Loucy (cell line): ENCODE data around the gene FOXP1.

Source experiments
- EZH2phosphoT487 ChIP-seq: fragments of 200-600 bp; IDR thresholded peaks from 2 replicates; pipeline ENCODE4 v1.6.1; 2018; ENCODE audit warnings: antibody characterized with exemption, mild to moderate bottlenecking, moderate library complexity, borderline replicate concordance
- TF ChIP-seq, protein P1 (sequence below): fragments of 200-600 bp; sonication (generic); conservative IDR thresholded peaks from 2 replicates; pipeline ENCODE4 v1.5.1; 2014; ENCODE audit warnings: mild to moderate bottlenecking, antibody characterized with exemption, low read length

DNA sequence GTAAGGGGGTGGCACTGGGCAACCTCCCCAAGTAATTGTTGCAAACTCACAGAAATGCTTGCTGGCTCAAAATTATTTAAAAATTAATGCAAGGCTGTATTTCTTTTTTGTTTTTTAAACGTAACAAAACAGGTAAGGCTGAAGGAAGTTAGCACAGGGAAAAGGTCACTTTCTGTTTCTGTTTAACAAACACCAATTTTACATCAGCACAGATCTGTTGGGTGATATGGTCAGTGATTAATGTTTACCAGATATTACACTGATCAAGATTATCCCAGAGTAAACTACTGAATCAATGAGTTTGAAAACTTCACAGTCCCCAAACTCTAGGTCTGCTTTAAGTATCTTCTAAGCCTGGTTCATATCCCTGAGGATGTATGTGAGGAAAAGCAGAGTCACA, 558.0 kb downstream of the FOXP1 start:
- TF ChIP-seq, protein P1, sequence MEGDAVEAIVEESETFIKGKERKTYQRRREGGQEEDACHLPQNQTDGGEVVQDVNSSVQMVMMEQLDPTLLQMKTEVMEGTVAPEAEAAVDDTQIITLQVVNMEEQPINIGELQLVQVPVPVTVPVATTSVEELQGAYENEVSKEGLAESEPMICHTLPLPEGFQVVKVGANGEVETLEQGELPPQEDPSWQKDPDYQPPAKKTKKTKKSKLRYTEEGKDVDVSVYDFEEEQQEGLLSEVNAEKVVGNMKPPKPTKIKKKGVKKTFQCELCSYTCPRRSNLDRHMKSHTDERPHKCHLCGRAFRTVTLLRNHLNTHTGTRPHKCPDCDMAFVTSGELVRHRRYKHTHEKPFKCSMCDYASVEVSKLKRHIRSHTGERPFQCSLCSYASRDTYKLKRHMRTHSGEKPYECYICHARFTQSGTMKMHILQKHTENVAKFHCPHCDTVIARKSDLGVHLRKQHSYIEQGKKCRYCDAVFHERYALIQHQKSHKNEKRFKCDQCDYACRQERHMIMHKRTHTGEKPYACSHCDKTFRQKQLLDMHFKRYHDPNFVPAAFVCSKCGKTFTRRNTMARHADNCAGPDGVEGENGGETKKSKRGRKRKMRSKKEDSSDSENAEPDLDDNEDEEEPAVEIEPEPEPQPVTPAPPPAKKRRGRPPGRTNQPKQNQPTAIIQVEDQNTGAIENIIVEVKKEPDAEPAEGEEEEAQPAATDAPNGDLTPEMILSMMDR = no peak
- no peak for TF ChIP-seq EZH2phosphoT487
